ENCODE data around the gene APIP. TPM values are rescaled to one million over a fixed set of nuclear protein-coding genes. Genes with fewer than 3 reads are reported as not detected.

APIP gene
- total RNA-seq, 1 donor from 2014 or later, result 23.4 TPM

DNA sequence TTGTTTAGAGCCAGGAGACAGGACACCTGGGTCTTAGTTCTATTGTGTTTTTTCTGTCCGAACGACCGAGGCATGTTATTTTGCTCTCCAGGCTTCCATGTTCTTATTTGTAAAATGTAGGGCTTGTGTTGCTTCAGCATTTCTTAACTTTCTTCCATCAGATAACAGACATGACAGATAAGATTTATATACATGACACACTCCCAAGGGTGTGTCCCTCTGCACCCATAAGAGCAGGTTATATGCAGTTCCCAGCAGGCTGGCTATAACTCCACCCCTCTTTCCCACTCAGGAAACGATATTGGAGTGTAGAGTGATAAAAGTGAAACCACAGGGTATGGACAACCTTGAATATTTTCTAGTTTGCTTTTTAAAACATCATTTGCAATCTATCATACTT, 65.8 kb downstream of the APIP start:
- no peak for DNase-seq (ENCODE audit: extremely low spot score, unreplicated experiment)
- TF ChIP-seq, protein P1, sequence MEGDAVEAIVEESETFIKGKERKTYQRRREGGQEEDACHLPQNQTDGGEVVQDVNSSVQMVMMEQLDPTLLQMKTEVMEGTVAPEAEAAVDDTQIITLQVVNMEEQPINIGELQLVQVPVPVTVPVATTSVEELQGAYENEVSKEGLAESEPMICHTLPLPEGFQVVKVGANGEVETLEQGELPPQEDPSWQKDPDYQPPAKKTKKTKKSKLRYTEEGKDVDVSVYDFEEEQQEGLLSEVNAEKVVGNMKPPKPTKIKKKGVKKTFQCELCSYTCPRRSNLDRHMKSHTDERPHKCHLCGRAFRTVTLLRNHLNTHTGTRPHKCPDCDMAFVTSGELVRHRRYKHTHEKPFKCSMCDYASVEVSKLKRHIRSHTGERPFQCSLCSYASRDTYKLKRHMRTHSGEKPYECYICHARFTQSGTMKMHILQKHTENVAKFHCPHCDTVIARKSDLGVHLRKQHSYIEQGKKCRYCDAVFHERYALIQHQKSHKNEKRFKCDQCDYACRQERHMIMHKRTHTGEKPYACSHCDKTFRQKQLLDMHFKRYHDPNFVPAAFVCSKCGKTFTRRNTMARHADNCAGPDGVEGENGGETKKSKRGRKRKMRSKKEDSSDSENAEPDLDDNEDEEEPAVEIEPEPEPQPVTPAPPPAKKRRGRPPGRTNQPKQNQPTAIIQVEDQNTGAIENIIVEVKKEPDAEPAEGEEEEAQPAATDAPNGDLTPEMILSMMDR (conservative IDR thresholded peaks at IDR 0.05), result no peak

DNA sequence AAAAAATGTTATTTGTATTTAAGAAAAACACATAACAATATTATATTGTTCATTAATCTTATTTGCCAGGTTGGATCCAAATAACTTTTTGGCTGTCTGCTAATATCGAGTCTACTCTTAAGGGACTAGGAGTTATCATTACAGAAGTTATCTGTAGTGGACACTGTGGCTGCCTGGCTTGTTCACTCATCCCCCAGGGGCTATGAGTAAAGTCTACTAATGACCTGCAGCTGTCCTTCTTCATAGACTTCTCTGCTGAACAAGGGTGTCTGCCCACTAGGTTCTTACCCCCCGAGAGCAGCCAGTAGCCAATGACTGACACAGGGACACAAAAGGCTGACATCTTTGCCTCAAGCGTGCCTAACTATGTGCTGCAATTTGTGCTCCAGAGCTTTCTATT, 69.7 kb downstream of the APIP start:
- Mint-ChIP-seq H3K27ac (no peak overlapping the region), H3K27me3 (no peaks in the 10 kb centered on the region), H3K4me3 (no peak overlapping the region), H3K4me1 (ENCODE audit: unreplicated experiment) (no peaks in the 10 kb centered on the region), H3K9me3 (no peaks in the 10 kb centered on the region), H3K36me3 (peaks cover 6% of the 10 kb centered on the region)
- TF ChIP-seq, protein P1 (conservative IDR thresholded peaks at IDR 0.05), result no peak
- no peak for DNase-seq (ENCODE audit: extremely low spot score, unreplicated experiment)

More for the DNA sequence above, 65.8 kb downstream of the APIP start:
- Mint-ChIP-seq H3K4me1 (ENCODE audit: unreplicated experiment) (peaks cover 5% of the 10 kb centered on the region), H3K36me3 (peaks cover 22% of the 10 kb centered on the region), H3K27ac (peak overlapping the region; percentile 51), H3K27me3 (no peaks in the 10 kb centered on the region), H3K9me3 (peaks cover 6% of the 10 kb centered on the region), H3K4me3 (peak overlapping the region; percentile 45)

DNA sequence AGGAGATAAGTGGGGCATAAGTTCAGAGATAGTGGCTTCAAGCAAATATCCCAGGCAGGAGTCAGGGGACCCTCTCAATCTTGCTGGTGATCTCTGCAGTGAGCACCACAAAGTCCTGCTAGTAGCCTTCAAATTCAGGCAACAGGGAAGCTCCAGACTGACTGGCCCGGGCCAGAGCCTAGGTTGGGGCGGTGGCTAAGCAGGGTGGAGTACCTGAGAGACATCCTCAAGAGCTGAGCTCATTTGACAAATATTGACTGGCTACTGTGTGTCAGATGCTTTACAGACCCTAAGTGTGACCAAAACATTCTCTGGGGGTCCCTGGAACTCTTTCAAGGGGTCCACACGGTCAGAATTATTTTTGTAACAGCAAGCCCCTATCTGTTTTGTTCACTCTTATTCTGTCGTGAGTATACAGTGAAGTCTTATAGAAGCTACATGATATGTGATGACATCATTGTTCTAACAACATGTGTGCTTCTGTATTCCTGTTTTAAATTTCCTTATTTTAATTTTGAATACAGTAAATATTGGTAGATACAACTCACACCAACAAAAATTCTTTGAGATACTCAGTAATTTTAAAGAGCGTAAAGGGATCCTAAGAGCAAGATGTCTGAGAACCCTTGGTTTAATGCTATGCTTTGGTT, 71.6 kb downstream of the APIP start:
- no peaks in the 10 kb centered on the region for H3K9me3 Mint-ChIP-seq
- H3K27me3 Mint-ChIP-seq, result no peaks in the 10 kb centered on the region
- no peak overlapping the region for H3K27ac Mint-ChIP-seq
- H3K4me1 Mint-ChIP-seq (ENCODE audit: unreplicated experiment), result no peaks in the 10 kb centered on the region
- H3K36me3 Mint-ChIP-seq, result peaks cover 10% of the 10 kb centered on the region
- TF ChIP-seq, protein P1 (conservative IDR thresholded peaks at IDR 0.05), result no peak
- no peak for DNase-seq (ENCODE audit: extremely low spot score, unreplicated experiment)
- H3K4me3 Mint-ChIP-seq, result no peak overlapping the region

DNA sequence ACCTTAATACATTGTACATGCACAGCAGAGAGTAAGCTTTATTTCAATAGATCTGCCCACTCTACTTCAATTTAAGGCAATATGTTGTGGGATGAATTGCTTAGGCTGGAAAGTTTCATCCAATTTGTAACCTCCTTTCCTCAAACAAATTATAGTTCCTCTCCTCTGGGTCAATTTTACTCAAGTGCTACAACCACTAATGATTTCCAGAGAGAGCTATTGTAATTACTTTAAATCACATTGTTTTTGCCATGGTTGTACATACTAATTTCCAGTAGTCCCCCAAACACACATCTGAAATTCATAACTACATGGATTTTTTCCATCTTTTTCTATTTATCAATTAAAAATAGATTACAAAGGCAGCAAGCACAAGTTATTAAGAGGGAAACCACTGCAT, 72.9 kb downstream of the APIP start:
- Mint-ChIP-seq H3K27ac (no peak overlapping the region), H3K36me3 (peaks cover 10% of the 10 kb centered on the region), H3K4me3 (no peak overlapping the region), H3K4me1 (ENCODE audit: unreplicated experiment) (peaks cover 3% of the 10 kb centered on the region), H3K27me3 (no peaks in the 10 kb centered on the region), H3K9me3 (no peaks in the 10 kb centered on the region)
- TF ChIP-seq, protein P1 (conservative IDR thresholded peaks at IDR 0.05), result no peak
- no peak for DNase-seq (ENCODE audit: extremely low spot score, unreplicated experiment)

DNA sequence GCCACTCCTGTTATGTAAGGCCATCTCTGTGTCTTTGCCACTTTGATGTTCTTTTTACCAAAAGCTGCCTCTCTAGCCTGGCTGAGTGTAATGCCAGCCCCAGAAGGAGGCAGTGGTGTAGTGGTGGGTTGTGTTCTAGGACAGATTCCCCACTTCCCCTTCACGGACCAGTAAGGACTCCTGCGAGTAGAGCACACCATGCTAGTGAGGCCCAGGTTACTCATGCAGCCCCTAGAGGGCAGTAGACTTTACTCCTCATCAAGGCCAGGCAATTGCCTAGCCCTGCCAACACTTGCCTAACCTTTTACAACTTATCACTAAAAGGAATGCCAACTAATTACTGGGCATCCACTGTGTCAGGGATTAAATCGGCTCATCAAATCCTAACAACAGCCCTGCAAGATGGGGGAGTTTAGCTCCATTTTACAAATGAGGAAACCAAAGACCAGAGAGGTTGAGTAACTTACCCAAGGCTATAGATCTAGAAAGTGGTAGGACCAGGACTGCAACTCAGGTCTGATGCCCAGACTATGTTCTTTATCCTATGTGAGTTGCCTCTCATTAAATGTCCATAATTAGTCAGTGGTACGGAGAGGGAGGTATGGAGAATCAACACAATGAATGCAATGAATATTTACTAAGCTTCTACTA, 75.3 kb downstream of the APIP start:
- no peak for DNase-seq (ENCODE audit: extremely low spot score, unreplicated experiment)

More for the DNA sequence above, 75.3 kb downstream of the APIP start:
- Mint-ChIP-seq H3K27ac (no peak overlapping the region), H3K27me3 (no peaks in the 10 kb centered on the region), H3K36me3 (peaks cover 8% of the 10 kb centered on the region), H3K4me1 (ENCODE audit: unreplicated experiment) (peaks cover 15% of the 10 kb centered on the region), H3K4me3 (no peak overlapping the region), H3K9me3 (no peaks in the 10 kb centered on the region)
- TF ChIP-seq, protein P1 (conservative IDR thresholded peaks at IDR 0.05), result peak; percentile 59

Data from type B pancreatic cell (in vitro differentiated cells).